ENCODE data around the gene MTA3.
A peak's percentile ranks its signal among the peaks of the same experiment; 100 is the strongest.

MTA3 gene

DNA sequence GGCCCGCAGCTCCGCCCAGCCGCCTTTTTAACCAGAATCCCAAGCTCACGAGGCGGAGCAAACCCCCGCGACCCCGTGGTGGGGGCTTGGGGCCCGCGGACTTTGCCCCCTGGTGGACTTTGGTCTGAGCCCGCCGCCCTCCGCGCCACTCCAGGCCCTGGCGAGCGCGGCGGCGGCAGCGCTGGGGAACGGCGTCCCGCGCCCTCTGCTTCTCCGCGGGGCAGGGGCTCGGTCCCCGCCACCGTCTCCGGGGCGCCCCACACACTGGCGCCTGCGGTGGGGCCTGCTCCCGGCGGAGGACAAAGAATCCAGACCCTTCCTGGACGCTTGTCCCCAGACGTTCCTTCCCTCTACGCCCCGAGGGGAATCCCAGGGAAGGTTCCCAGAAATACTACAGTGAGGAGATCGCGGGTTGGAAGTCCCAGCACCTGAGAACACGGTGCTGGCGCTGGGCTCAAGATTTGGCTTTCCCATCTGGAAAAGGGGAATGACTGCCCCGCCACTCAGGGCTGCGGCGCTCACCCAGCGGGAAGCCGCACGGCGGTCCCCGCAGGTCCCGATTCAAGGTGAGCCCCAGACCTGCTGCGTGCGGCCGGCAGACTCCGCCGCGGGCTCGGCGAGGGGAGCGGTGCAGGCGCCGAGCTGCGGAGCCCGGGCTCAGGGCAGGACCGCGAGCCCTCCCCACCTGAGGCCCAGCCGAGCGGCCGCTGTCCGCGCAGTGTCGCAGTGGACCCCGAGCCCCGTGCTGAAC, 224.3 kb downstream of the MTA3 start, which contains the start of gene HAAO:
TSS of gene HAAO (minus strand) at position 1 of the 751 bp plus-strand sequence. CDS start 47 bp downstream, outside the sequence.
- Histone ChIP-seq H3K9me2 (replicated peaks; ENCODE audit: control insufficient read depth, low read length) (no peaks in the 10 kb centered on the region), H3K27me3 (ENCODE audit: control insufficient read depth, low read length) (peaks cover 31% of the 10 kb centered on the region), H3K4me3 (ENCODE audit: low read length) (peak within 1 kb of the TSS; percentile 44), H3F3A (ENCODE audit: control insufficient read depth, insufficient read depth) (peaks cover 3% of the 10 kb centered on the region; the same call in 1 of the 2 replicates), H3K79me2 (ENCODE audit: control insufficient read depth, low read length) (no peaks in the 10 kb centered on the region), H4K20me1 (ENCODE audit: control insufficient read depth, insufficient read depth, low read depth, low read length) (no peaks in the 10 kb centered on the region), H3K4me2 (ENCODE audit: low read length) (peak within 1 kb of the TSS; percentile 49), H3K36me3 (ENCODE audit: control insufficient read depth, low read length) (no peaks in the 10 kb centered on the region), H3K9me3 (ENCODE audit: control insufficient read depth, insufficient read depth, low read length) (no peaks in the 10 kb centered on the region), H3K27ac (ENCODE audit: low read depth, low read length) (no peak within 1 kb of the TSS), H3K4me1 (ENCODE audit: control insufficient read depth, low read length) (peaks cover 48% of the 10 kb centered on the region)
- TF ChIP-seq EZH2phosphoT487 (IDR thresholded peaks at IDR 0.05; ENCODE audit: borderline replicate concordance, low read length): peak; percentile 66; the same call in 1 of the 2 replicates
- TF ChIP-seq, protein P1, sequence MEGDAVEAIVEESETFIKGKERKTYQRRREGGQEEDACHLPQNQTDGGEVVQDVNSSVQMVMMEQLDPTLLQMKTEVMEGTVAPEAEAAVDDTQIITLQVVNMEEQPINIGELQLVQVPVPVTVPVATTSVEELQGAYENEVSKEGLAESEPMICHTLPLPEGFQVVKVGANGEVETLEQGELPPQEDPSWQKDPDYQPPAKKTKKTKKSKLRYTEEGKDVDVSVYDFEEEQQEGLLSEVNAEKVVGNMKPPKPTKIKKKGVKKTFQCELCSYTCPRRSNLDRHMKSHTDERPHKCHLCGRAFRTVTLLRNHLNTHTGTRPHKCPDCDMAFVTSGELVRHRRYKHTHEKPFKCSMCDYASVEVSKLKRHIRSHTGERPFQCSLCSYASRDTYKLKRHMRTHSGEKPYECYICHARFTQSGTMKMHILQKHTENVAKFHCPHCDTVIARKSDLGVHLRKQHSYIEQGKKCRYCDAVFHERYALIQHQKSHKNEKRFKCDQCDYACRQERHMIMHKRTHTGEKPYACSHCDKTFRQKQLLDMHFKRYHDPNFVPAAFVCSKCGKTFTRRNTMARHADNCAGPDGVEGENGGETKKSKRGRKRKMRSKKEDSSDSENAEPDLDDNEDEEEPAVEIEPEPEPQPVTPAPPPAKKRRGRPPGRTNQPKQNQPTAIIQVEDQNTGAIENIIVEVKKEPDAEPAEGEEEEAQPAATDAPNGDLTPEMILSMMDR (IDR thresholded peaks at IDR 0.05; ENCODE audit: low read depth, low read length, poor library complexity, severe bottlenecking): no peak

DNA sequence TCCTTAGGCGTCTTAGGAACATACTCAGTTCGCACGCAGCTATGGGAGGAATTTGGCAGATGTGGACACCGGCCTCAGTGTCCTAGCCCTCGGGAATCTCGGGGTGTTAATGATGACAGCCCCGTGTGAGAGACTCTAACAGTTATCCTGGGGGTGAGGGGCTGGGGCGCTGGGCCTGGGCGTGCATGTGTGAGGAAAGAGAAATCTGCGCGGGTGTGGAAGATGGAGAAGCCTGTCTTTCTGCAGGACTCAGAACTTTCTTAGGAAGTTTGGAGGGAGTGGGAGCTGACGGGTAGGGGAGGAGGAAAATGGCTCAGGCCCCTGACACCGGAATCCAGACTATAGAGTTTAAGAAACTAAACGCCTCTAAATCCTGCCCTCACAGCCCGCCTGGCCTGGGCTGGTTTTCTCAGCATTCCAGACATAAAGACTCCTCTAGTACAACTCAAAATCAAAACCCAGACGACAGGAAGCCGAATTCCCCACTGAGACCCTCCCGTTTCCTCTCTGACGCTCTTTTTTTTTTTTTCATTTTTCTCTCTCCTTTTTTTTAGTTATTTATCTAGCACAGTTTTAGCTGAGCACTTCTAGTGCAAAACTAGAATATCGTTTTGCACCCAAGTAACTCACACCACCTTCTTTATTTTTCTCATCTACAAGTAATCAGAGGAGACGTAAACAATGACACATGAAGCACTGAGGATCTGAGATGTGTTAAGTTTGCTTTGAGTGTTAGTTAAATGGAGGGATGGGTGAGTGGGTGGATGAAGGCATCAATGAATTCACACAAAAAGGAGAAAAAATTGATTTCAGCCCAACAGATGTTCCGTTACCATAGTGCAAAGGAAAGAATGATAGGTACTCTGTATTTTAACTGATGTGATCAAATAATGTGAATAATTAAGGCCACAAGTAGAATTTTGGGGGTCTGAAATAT, 225.2 kb downstream of the MTA3 start:
- peak overlapping the region; percentile 49 for H3K4me2 ChIP-seq (ENCODE audit: low read length)

DNA sequence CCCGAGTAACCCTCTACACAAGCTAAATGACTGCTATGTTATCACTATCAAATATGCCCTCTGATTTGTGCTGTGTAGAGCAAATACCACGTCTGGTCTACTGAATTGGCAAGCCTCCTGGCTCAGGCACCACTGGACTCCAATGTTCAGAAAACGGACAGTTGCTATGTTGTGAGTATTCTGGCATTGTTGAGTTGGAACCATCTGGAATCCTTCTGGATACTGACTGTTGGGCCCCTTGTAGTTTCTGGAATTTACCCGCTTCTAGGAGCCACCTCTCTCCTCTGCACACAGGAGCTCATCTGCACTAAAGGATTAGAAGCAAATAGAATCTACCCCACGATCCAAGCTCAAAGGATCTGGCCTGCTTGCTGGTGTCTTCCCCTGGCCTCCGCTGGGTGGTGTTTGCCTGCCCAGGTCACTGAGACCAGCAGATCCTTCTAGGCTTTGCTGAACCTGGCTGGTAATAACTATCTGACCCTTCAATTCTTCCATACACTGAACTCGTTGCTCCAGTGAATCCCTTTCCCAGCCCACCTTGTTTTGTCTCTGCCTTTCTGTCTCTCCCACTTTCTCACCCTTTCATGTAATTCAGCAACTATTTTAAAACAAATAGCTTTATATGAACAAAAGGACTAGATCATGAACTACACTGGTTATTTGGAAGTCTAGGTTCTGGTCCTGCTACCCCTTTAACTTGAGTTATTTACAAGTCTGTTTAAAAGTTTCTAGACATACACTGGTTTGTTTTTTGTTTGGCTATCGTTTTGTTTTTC, 226.0 kb downstream of the MTA3 start:
- H3K4me1 ChIP-seq (ENCODE audit: control insufficient read depth, low read length): peaks cover 48% of the 10 kb centered on the region
- no peaks in the 10 kb centered on the region for H4K20me1 ChIP-seq (ENCODE audit: control insufficient read depth, insufficient read depth, low read depth, low read length)
- no peak overlapping the region for H3K4me3 ChIP-seq (ENCODE audit: low read length)
- no peak overlapping the region for H3K4me2 ChIP-seq (ENCODE audit: low read length)
- H3K79me2 ChIP-seq (ENCODE audit: control insufficient read depth, low read length): no peaks in the 10 kb centered on the region
- H3K9me3 ChIP-seq (ENCODE audit: control insufficient read depth, insufficient read depth, low read length): no peaks in the 10 kb centered on the region
- H3F3A ChIP-seq (ENCODE audit: control insufficient read depth, insufficient read depth): peaks cover 3% of the 10 kb centered on the region; the same call in 1 of the 2 replicates
- no peaks in the 10 kb centered on the region for H3K9me2 ChIP-seq (replicated peaks; ENCODE audit: control insufficient read depth, low read length)
- TF ChIP-seq, protein P1 (IDR thresholded peaks at IDR 0.05; ENCODE audit: low read depth, low read length, poor library complexity, severe bottlenecking): no peak
- TF ChIP-seq EZH2phosphoT487 (IDR thresholded peaks at IDR 0.05; ENCODE audit: borderline replicate concordance, low read length): no peak
- H3K27ac ChIP-seq (ENCODE audit: low read depth, low read length): no peak overlapping the region
- peaks cover 31% of the 10 kb centered on the region for H3K27me3 ChIP-seq (ENCODE audit: control insufficient read depth, low read length)
- H3K36me3 ChIP-seq (ENCODE audit: control insufficient read depth, low read length): no peaks in the 10 kb centered on the region

More for the DNA sequence above, 225.2 kb downstream of the MTA3 start:
- H3K9me2 ChIP-seq (replicated peaks; ENCODE audit: control insufficient read depth, low read length): no peaks in the 10 kb centered on the region
- peaks cover 3% of the 10 kb centered on the region; the same call in 1 of the 2 replicates for H3F3A ChIP-seq (ENCODE audit: control insufficient read depth, insufficient read depth)
- no peaks in the 10 kb centered on the region for H3K79me2 ChIP-seq (ENCODE audit: control insufficient read depth, low read length)
- TF ChIP-seq EZH2phosphoT487 (IDR thresholded peaks at IDR 0.05; ENCODE audit: borderline replicate concordance, low read length): no peak
- TF ChIP-seq, protein P1 (IDR thresholded peaks at IDR 0.05; ENCODE audit: low read depth, low read length, poor library complexity, severe bottlenecking): no peak
- no peak overlapping the region for H3K27ac ChIP-seq (ENCODE audit: low read depth, low read length)
- H3K27me3 ChIP-seq (ENCODE audit: control insufficient read depth, low read length): peaks cover 31% of the 10 kb centered on the region
- no peaks in the 10 kb centered on the region for H3K9me3 ChIP-seq (ENCODE audit: control insufficient read depth, insufficient read depth, low read length)
- H3K4me1 ChIP-seq (ENCODE audit: control insufficient read depth, low read length): peaks cover 48% of the 10 kb centered on the region
- H3K36me3 ChIP-seq (ENCODE audit: control insufficient read depth, low read length): no peaks in the 10 kb centered on the region
- peak overlapping the region; percentile 44 for H3K4me3 ChIP-seq (ENCODE audit: low read length)
- H4K20me1 ChIP-seq (ENCODE audit: control insufficient read depth, insufficient read depth, low read depth, low read length): no peaks in the 10 kb centered on the region

All from DOHH2 (cell line).